Measurements from ENCODE around the gene GLIS1. TPM values are rescaled to one million over a fixed set of nuclear protein-coding genes. Genes with fewer than 3 reads are reported as not detected.

GLIS1 gene
- total RNA-seq, 1 donor from 2014 or later = 0.07 TPM

- no peaks in the 10 kb centered on the region for H3K9me3 ChIP-seq (ENCODE audit: insufficient read depth, low read depth, low read length)
- H3K4me2 ChIP-seq (ENCODE audit: low read length) = no peak overlapping the region
- peaks cover 92% of the 10 kb centered on the region for H4K20me1 ChIP-seq (ENCODE audit: insufficient read depth, low read length)
- H3K27ac ChIP-seq (ENCODE audit: low read depth, low read length) = no peak overlapping the region
- H2AFZ ChIP-seq (ENCODE audit: low read depth, low read length) = no peak overlapping the region
- FAIRE-seq = no peak
- peaks cover 3% of the 10 kb centered on the region for H3K9me3 Mint-ChIP-seq (ENCODE audit: unreplicated experiment)
- no peak overlapping the region for H3K4me3 ChIP-seq (ENCODE audit: insufficient read depth, low read depth, low read length)
- H3K9ac ChIP-seq (ENCODE audit: low read length) = no peak overlapping the region
- no peaks in the 10 kb centered on the region for H3K4me1 Mint-ChIP-seq (ENCODE audit: low read depth, unreplicated experiment)
- no peaks in the 10 kb centered on the region for H3K36me3 Mint-ChIP-seq (ENCODE audit: low read depth, unreplicated experiment)
- H3K36me3 ChIP-seq (ENCODE audit: insufficient read depth, low read length) = no peaks in the 10 kb centered on the region
- peaks cover 6% of the 10 kb centered on the region for H3K79me2 ChIP-seq (ENCODE audit: insufficient read depth, low read length)
- H3K27ac Mint-ChIP-seq (ENCODE audit: unreplicated experiment) = no peak overlapping the region
- no peak overlapping the region for H3K4me3 Mint-ChIP-seq (ENCODE audit: unreplicated experiment)
- peaks cover 54% of the 10 kb centered on the region for H3K27me3 Mint-ChIP-seq (ENCODE audit: low read depth, unreplicated experiment)
- TF ChIP-seq CTCF (IDR thresholded peaks at IDR 0.05; ENCODE audit: insufficient read depth, low read depth, low read length) = no peak
- no peak for TF ChIP-seq EZH2 (IDR thresholded peaks at IDR 0.05; ENCODE audit: insufficient read depth, low read length)
- DNase-seq (ENCODE audit: low read depth) = no peak
- H3K4me1 ChIP-seq (ENCODE audit: insufficient read depth, low read length) = peaks cover 7% of the 10 kb centered on the region
- no peaks in the 10 kb centered on the region for H3K27me3 ChIP-seq (ENCODE audit: insufficient read depth, low read length)
These were observed 194.9 kb downstream of the GLIS1 start for GRCh38 chr1:53543778-53544695.

GRCh38 chr1:53543130-53543777, 195.7 kb downstream of the GLIS1 start:
- H4K20me1 ChIP-seq (ENCODE audit: insufficient read depth, low read length) = peaks cover 92% of the 10 kb centered on the region
- peaks cover 6% of the 10 kb centered on the region for H3K79me2 ChIP-seq (ENCODE audit: insufficient read depth, low read length)
- Mint-ChIP-seq H3K4me1 (ENCODE audit: low read depth, unreplicated experiment) (no peaks in the 10 kb centered on the region), H3K27me3 (ENCODE audit: low read depth, unreplicated experiment) (peaks cover 56% of the 10 kb centered on the region), H3K27ac (ENCODE audit: unreplicated experiment) (no peak overlapping the region), H3K4me3 (ENCODE audit: unreplicated experiment) (no peak overlapping the region), H3K36me3 (ENCODE audit: low read depth, unreplicated experiment) (no peaks in the 10 kb centered on the region), H3K9me3 (ENCODE audit: unreplicated experiment) (peaks cover 3% of the 10 kb centered on the region)
- H3K9ac ChIP-seq (ENCODE audit: low read length) = no peak overlapping the region
- no peak overlapping the region for H3K4me2 ChIP-seq (ENCODE audit: low read length)
- peaks cover 7% of the 10 kb centered on the region for H3K4me1 ChIP-seq (ENCODE audit: insufficient read depth, low read length)
- FAIRE-seq (no peak), DNase-seq (ENCODE audit: low read depth) (no peak)
- no peaks in the 10 kb centered on the region for H3K36me3 ChIP-seq (ENCODE audit: insufficient read depth, low read length)
- no peak overlapping the region for H2AFZ ChIP-seq (ENCODE audit: low read depth, low read length)
- no peak overlapping the region for H3K27ac ChIP-seq (ENCODE audit: low read depth, low read length)
- no peaks in the 10 kb centered on the region for H3K27me3 ChIP-seq (ENCODE audit: insufficient read depth, low read length)
- no peaks in the 10 kb centered on the region for H3K9me3 ChIP-seq (ENCODE audit: insufficient read depth, low read depth, low read length)
- TF ChIP-seq CTCF (IDR thresholded peaks at IDR 0.05; ENCODE audit: insufficient read depth, low read depth, low read length) (no peak), EZH2 (IDR thresholded peaks at IDR 0.05; ENCODE audit: insufficient read depth, low read length) (no peak)
- H3K4me3 ChIP-seq (ENCODE audit: insufficient read depth, low read depth, low read length) = no peak overlapping the region
